ENCODE measurements around the gene DCUN1D1. TPM values are rescaled to one million over a fixed set of nuclear protein-coding genes. Genes with fewer than 3 reads are reported as not detected.
A peak's percentile ranks its signal among the peaks of the same experiment; 100 is the strongest.
"Not testable (repeated sequence)": the region's sequence is repeated elsewhere in the genome, so short reads cannot be mapped to it uniquely, and the experiment has no call there.

DCUN1D1 gene
- total RNA-seq (2014; rRNA removed; shearing (Covaris generic)), result 8.3 and 13.4 TPM in 2 replicates

DNA sequence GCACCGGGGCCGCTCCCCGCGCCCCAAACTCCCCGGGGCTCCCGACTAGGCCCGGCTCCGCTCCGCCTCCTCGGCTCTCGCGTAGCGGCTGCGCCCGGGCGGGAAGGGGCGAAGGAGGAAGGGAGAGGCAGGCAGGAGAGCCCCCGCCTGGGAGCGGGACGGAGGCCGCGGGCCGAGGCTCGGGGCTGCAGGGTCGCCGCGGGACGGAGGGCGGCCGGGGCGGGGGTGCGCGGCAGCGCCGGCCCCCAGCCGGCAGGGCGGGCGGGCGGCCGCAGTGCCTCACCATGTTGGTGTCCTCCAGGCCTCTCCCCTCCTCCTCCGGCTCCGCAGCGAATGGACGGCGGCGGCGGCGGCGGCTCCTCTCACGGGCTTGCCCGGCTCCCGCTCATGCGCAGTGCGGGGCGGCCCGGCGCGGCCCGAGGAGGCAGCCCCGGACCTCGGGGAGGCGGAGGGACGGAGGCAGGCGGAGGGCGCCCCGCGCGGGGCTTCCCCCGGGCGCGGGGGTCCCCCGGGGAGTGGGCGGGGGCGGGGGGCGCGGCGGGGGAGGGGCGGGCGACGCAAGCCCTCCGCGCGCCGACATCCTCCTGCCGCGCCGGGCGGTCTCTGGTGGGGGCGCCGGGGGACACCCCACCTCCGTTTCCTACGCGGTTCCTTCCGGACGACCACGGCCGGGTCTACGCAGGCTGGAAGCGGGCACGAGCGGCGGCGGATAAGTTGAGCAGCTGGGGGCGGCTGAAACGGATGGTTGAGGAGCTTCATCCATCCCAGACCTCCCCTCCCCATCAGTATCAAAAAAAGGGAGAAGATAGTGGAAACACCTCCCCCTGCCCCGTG is at the start of gene DCUN1D1:
Gene DCUN1D1 (minus strand): TSS at position 335 of the 834 bp plus-strand sequence. CDS start 49 bp downstream, at position 286.
- DNase-seq (ENCODE audit: low spot score), result peak; percentile 67

DNA sequence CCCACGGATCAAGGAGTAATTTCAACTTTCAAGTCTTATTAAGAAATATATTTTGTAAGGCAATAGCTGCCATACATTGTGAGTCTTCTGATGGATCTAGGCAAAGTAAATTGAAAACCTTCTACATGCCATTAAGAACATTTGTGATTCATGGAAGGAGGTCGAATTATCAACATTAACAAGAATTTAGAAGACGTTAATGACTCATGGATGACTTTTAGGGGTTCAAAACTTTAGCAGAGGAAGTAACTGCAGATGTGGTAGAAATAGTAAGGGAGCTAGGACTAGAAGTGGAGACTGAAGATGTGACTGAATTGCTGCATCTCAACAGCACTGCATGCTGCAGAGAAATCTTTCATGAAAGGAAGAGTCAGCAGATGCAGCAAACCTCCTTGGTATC is 48.1 kb upstream of the DCUN1D1 start:
- no peak for DNase-seq (ENCODE audit: low spot score)

DNA sequence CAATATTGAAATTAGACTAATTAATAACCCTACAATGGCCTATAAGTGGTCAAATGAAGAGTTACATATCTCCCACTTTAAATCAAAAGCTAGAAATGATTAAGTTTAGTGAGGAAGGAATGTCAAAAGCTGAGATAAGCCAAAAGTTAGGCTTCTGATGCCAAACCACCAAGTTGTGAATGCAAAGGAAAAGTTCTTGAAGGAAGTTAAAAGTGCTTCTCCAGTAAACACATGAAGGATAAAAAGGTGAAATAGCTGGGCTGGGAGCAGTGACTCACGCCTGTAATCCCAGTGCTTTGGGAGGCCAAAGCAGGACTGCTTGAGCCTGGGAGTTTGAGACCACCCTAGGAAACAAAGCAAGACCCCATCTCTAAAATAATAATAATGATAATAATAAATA is 46.9 kb upstream of the DCUN1D1 start:
- DNase-seq (ENCODE audit: low spot score), result no peak

DNA sequence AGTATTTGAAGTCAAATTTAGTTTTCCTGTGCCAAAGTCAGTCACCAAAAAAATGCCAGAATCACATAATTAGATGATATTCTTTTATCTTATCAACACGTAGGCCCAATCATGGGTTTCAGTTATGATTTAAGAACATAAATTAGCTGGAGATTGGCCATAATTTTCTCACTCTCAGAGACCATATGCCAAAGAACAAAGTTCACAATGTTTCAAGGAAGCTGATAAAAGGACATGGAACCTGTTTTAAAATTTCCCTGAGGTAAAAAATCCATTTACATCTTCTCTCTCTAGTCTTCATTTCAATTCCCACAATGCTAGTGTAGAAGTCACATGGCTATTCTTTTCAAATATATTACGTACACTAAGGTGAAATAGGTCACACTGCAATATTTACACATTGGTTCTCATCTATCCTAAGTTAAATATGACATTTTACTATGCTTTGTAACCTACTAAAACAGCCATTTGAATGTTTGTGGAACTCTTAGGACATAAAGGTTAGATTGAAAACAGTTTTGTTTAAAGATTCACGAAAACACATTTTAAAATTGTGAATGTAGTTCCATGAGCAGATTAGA is 42.7 kb upstream of the DCUN1D1 start:
- DNase-seq (ENCODE audit: low spot score), result no peak

DNA sequence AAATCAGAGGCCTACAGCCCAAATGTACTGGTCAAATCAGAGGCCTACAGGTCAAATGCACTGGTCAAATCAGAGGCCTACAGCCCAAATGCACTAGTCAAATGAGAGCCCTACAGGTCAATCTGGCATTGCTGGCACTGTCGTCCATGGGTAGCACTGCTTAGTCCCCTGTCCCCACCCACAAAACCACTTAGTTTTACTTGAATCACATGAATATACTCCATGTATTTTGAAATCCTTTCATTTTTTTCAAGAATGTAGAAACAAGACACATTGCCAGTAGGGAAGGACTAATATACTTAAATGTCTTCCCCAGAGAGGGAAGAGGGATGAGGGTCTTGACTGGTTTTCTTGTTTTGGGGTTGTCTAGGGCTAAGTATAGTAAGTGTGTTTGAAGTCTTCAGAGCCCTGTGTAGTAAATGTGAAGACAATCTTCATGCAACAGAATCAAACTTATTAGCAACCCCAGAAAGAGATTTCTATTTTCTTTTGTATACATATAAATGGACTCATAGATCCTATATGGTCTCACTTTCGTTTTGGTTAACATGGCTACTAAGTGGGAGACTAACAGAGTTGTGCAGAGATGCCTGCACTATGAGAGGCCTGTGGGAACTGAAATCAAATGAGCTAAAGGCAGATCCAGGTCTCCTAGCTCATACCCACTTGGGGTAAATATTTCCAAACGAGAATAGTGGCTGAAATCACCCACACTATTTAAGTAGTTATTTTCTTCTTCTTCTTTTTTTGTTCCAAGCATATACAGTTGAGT is 38.3 kb upstream of the DCUN1D1 start:
- no peak for DNase-seq (ENCODE audit: low spot score)

DNA sequence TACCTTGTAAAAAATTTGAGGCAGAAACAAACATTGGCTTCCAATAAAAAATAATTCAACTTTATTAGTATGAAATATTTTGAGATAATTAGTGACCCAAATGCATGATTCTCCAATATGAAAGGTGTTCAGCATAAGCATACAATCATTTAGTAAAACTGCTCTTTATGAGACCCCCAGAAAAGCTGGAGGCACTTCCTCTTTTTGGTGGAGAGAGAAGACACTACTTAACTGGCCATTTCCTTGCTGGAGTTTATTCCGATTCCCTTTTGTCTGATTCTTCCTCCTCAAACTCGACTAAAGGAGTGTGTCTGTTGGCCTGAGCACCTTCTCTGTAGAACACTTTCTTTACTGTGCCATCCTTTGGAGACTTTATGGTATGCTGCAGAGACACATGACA is 34.8 kb upstream of the DCUN1D1 start:
- no peak for DNase-seq (ENCODE audit: low spot score)

DNA sequence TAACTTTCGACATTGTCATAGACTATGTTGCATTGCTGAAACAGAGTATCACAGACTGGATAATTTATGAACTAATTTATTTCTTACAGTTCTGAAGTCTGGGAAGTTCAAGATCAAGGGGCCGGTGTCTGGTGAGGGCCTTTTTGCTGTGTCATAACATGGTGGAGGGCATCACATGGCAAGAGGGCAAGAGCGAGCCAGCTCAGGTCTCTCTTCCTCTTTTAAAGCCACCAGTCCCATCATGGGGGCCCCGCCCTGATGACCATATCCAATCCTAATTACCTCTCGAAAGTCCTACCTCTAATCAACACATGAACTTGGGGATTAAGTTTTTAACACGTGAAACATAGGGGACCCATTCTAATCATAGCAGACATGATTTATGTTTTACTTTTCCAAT is 33.5 kb upstream of the DCUN1D1 start:
- DNase-seq (ENCODE audit: low spot score), result no peak

DNA sequence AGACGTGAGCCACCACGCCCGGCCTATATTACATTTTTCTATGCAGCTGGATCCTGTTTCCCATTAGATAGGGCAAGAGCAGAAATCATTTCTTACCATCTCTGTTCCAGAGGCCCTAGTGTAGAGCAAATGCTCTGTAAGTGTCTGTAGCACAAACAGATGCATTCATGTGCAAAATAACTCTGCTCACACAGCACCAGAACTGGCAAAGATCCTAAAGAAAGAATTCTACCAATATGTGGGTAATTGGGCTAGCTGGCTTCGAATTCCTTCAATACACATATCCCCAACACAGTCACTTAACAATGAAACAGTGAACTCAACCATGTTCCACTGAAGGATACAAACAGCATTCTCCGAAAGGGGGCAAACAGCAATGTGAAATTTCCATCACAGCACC is 32.7 kb upstream of the DCUN1D1 start:
- no peak for DNase-seq (ENCODE audit: low spot score)

DNA sequence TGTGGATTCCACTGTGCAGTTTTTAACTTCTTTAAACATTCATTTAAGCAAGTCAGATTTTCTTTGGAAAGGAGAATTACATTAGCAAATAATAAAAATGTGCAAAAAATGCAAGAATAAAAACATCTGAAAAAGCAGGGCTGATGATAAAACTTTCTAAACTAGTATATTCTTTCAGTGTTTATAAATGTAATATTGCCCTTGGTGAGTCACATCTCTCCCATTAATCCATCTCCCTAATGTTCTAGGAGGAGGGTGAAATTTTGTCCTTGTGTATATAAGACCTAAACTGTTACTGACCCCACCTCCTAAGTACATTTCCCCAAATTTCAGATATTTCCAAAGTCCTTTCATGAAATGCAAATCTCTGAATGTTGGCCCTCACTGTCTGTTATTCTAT is 28.5 kb upstream of the DCUN1D1 start:
- DNase-seq (ENCODE audit: low spot score), result no peak

DNA sequence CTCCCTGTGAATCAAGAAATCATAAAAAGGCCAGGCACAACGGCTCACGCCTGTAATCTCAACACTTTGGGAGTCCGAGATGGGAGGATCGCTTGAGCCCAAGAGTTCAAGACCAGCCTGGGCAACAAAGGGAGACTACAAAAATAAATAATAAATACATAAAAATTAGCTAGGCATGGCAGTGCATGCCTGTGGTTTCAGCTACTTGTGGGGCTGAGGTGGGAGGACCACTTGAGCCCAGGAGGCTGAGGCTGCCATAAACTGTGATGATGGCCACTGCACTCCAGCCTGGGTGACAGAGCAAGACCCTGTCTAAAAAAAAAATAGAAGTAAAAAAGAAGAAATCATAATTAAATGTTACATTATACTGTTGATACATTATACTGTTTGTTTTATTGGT is 28.0 kb upstream of the DCUN1D1 start:
- DNase-seq (ENCODE audit: low spot score), result no peak

DNA sequence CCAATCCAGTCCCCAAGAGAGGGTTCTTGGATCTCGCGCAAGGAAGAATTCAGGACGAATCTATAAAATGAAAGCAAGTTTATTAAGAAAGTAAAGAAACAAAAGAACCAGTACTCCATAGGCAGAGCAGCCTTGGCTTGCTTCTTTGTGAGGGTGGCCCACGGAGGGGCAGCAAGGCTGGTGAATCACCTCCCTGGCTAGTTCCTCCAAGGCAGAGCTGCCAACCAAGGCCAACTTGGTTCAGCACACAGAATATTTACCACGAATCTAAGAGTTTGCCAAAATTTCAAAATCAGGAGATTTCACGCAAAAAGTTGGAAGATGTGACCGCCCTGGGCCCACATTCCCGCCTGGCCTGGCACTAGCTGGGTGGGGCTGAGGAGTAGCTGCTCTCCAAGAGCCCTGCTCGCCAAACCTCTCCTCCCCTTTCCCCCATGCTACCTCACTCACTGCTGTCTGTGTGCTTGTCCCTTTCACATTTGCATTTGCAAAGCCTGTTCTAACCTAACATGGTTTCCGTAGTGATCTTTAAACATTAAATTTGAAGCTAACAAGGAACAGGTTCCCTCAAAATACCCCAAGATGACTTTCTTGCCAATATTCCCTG is 26.2 kb upstream of the DCUN1D1 start:
- no peak for DNase-seq (ENCODE audit: low spot score)

DNA sequence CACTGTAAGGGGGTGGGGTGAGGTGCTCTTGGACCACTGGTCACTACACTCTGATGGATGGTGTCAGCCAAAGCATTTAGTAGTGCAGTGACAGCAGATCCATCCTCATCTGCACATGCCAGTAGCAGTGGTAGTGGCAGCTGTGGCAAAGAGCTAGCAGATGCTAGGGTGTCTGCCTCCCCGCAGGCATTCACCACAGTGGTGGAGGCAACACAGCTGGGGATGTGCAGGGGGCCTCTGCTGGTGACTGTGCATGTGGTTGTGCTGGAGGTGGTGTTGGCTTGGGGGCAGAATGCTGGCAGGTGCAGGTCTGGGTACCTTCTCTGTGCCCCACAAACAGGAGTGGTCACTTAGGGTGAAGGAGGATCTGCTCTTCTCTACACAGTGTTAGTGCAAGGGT is 19.4 kb upstream of the DCUN1D1 start:
- no peak for DNase-seq (ENCODE audit: low spot score)

DNA sequence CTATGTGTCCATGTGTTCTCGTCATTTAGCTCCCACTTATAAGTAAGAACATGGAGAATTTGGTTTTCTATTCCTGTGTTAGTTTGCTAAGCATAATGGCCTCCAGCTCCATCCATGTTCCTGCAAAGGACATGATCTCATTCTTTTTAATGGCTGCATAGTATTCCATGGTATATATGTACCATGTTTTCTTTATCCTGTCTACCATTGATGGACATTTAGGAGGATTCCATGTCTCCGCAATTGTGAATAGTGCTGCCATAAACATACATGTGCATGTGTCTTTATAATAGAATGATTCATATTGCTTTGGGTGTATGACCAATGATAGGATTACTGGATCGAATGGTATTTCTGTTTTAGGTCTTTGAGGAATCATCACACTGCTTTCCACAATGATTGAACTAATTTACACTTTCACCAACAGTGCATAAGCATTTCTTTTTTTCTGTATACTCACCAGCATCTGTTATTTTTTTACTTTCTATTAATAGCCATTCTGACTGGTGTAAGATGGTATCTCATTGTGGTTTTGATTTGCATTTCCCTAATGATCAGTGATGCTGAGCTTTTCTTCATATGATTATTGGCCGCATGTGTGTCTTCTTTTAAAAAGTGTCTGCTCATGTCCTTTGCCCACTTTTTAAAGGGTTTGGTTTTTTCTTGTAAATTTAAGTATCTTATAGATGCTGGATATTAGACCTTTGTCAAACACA is 13.3 kb upstream of the DCUN1D1 start:
- DNase-seq (ENCODE audit: low spot score), result not testable (repeated sequence)

DNA sequence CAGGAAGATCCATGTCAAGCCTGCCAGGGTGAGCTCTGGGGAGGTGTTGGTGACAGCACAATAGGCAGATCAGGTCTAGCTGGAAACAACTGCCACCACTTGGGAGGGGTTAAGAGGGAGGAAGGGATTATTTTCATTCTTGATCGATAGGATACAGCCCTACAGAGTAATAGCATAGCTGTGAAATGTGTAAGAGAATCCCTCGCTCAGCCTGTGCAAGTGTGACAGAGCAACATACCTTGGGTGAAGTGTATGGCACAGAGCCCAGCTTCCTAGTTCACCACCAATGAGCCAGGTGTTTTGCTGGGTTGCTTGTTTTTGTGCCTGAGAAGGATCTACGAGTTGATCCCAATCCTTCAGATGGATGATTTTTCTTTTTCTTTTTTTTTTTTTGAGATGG is 9.2 kb upstream of the DCUN1D1 start:
- DNase-seq (ENCODE audit: low spot score), result no peak

DNA sequence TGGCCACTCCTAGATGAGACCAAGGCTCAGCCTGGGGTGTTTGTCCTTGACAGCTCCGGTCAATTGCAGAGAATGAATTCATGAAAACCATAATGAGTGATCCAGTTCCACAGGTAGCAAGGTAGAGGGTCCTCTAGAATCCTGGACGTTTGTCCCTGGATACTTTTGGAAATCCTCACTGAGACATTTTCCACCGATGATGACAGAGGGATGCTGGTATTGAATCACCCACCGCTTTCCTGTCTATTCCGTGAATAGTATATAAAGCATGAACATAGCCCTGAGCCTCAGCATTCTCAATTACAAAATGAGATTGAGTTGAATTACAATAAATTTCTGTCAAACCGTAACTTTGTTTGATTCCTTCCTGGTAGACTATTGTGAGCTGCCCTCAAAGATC is 5.7 kb upstream of the DCUN1D1 start:
- no peak for DNase-seq (ENCODE audit: low spot score)

DNA sequence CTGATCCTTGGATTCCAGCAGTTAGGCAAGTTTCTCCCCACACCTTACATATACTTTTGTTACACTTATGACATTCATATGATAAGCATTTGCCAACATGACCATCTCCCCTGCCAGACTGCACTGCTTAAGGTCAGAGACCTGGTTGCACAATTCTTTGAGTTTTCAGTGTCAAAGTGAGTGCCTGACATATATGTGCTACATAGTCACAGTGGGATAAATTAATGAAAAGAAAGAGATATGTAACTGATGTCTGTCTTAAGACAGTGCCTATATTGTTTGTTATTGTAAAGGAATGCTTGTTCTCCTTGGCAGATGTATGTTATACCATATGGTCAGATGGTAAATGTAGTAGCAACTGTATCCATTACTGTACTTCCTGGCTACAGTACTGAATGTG is 3.5 kb upstream of the DCUN1D1 start:
- no peak for DNase-seq (ENCODE audit: low spot score)

DNA sequence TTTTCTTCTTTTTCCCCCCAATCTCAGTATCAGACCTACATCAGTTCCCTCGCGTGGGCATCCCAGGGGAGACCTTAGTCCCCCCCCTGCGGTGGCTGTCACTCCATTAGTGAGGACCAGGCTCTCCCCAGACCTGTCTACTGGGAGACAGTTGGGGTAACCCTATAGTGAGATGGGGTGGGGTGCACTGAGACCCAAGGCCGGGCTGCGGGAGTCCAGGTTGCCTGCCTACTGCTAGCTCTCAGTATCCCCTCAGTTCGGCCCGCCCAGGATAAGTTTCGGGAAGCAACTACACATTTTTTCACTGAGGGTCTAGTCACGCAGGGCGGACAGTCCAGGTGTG is 671 bp upstream of the DCUN1D1 start:
- no peak for DNase-seq (ENCODE audit: low spot score)

DNA sequence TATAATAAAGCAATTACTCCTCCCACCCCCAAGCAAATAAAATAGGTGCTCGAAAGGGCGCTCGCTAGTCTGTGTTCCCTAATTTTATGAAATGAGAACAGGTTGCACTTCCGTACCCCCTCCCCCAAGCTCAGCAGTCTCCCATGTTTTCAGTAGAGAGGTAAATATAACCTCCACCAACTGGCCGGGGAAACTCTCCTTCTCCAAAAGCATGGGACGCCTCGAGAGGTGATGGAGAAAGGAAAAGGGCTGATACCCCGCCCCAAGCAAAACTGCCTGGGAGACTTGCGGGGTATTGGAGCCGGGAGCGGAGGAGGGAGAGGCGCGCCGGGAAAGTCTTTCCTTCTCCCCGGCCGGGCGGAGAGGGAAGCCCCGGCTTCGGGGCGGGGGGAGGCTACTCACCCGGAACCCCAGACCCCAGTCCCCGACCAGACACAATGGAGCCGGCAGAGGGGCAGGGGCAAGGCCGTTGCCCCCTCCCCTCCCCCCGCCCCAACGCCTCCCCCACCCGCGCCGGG is 605 bp downstream of the DCUN1D1 start:
- peak; percentile 53 for DNase-seq (ENCODE audit: low spot score)

DNA sequence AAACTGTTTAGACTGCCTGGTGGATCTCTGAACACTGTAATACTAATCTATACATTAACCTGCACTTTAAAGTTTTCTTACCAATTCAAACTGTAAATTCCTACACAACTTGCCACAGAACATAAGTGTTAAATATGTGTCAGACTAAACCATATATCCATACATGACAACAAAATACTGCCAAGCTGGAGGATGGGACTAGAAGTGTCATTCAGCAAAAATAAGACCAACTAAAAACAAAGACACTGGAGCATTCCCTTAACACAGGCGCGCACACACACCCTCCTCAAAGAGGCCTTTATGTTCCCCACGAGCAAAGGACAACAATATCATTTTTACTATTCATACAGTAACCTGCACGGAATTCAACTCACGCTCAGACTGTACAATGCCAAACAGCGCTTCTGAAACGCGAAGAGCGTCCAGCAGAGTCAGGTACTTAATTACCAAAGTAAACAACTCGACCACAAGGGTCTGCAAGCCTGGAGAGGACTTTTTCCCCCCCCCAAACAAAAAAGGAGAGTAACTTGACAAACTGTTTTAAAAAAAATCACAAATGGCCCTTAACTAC is 1.1 kb downstream of the DCUN1D1 start:
- peak; percentile 47 for DNase-seq (ENCODE audit: low spot score)

DNA sequence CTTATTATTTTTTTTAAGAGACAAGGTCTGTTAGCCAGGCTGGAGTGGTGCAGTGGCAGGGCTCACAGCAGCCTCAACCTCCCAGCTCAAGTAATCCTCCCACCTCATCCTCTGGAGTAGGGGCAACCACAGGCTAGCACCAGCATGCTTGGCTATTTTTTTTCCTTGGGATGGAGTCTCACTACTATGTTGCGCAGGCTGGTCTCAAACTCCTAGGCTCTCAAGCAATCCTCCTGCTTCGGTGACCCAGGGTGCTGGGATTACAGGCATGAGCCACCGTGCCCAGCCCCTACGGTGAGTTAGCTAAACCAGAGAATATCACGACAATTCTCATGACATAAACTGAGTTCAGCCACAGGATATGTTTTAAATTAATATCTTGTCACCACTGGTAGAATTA is 2.0 kb downstream of the DCUN1D1 start:
- no peak for DNase-seq (ENCODE audit: low spot score)

DNA sequence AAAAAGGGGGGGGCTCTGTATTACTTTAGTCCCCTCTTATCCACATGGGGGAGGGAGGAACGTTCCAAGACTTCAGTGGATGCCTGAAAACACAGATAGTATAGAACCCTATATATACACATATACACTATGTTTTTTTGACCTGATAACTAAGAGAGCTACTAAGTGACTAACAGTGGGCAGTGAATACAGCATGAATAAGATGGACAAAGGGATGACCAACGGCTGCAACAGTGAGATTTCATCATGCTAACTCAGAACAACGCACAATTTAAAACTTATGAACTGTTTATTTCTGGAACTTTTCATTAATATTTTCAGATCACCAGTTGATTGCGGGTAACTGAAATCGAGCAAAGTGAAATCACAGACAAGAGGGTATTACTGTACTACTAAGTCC is 7.3 kb downstream of the DCUN1D1 start:
- no peak for DNase-seq (ENCODE audit: low spot score)

Measured in HT-29 (cell line).